Loucy (cell line): Measurements from ENCODE around the gene AADACL4.

ENCODE experiments used
- H2AFZ ChIP-seq: fragments of 200-600 bp; sonication (generic); 2 replicates; pipeline ENCODE4 v1.6.0; 2016; ENCODE audit warnings: antibody characterized with exemption, mild to moderate bottlenecking, low read length, moderate library complexity
- H3F3A ChIP-seq: fragments of 200-600 bp; 2 replicates; pipeline ENCODE4 v1.6.0; 2016; ENCODE audit warnings: antibody characterized with exemption, low read depth, mild to moderate bottlenecking
- H3K27me3 ChIP-seq: fragments of 200-600 bp; sonication (generic); 2 replicates; pipeline ENCODE4 v1.6.1; 2014; ENCODE audit warnings: low read length, mild to moderate bottlenecking; ENCODE audit not compliant: insufficient read depth, poor library complexity, severe bottlenecking
- H3K36me3 ChIP-seq: fragments of 200-600 bp; sonication (generic); 2 replicates; pipeline ENCODE4 v1.6.1; 2016; ENCODE audit warnings: low read length; ENCODE audit not compliant: insufficient read depth
- H3K4me1 ChIP-seq: fragments of 200-600 bp; sonication (generic); 2 replicates; pipeline ENCODE4 v1.5.1; 2014; ENCODE audit warnings: low read length, mild to moderate bottlenecking; ENCODE audit not compliant: insufficient read depth, poor library complexity, severe bottlenecking
- H3K4me2 ChIP-seq: fragments of 200-600 bp; sonication (generic); 2 replicates; pipeline ENCODE4 v1.6.0; 2014; ENCODE audit warnings: antibody characterized with exemption, low read length, low read depth, mild to moderate bottlenecking; ENCODE audit not compliant: poor library complexity, severe bottlenecking
- H3K4me3 ChIP-seq: fragments of 200-600 bp; sonication (generic); 2 replicates; pipeline ENCODE4 v1.5.1; 2014; ENCODE audit warnings: low read length, mild to moderate bottlenecking, mixed read lengths; ENCODE audit not compliant: poor library complexity, severe bottlenecking
- H3K79me2 ChIP-seq: fragments of 200-600 bp; sonication (generic); 2 replicates; pipeline ENCODE4 v1.6.1; 2014; ENCODE audit warnings: low read length; ENCODE audit not compliant: insufficient read depth
- H3K9ac ChIP-seq: fragments of 200-600 bp; sonication (generic); 2 replicates; pipeline ENCODE4 v1.6.0; 2014; ENCODE audit warnings: mild to moderate bottlenecking, low read depth, low read length, moderate library complexity; ENCODE audit not compliant: poor library complexity, severe bottlenecking
- H3K9me2 ChIP-seq: fragments of 200-600 bp; sonication (generic); replicated peaks from 2 replicates; pipeline ENCODE4 v1.6.1; 2016; ENCODE audit warnings: low read depth, low read length, mixed read lengths
- H3K9me3 ChIP-seq: fragments of 200-600 bp; sonication (generic); 2 replicates; pipeline ENCODE4 v1.6.1; 2014; ENCODE audit warnings: mild to moderate bottlenecking, antibody characterized with exemption, low read length, low read depth; ENCODE audit not compliant: insufficient read depth
- H4K20me1 ChIP-seq: fragments of 200-600 bp; sonication (generic); 2 replicates; pipeline ENCODE4 v1.6.0; 2014; ENCODE audit warnings: antibody characterized with exemption, low read length, mild to moderate bottlenecking; ENCODE audit not compliant: insufficient read depth, poor library complexity, severe bottlenecking
- CTCF ChIP-seq: fragments of 200-600 bp; sonication (generic); conservative IDR thresholded peaks from 2 replicates; pipeline ENCODE4 v1.5.1; 2014; ENCODE audit warnings: mild to moderate bottlenecking, antibody characterized with exemption, low read length
- EZH2phosphoT487 ChIP-seq: fragments of 200-600 bp; IDR thresholded peaks from 2 replicates; pipeline ENCODE4 v1.6.1; 2018; ENCODE audit warnings: antibody characterized with exemption, mild to moderate bottlenecking, moderate library complexity, borderline replicate concordance

Gene AADACL4

GRCh38 chr1:12649971-12650421 is 6.1 kb downstream of the AADACL4 start:
- H2AFZ ChIP-seq: no peak overlapping the region
- H3K36me3 ChIP-seq: no peaks in the 10 kb centered on the region
- no peaks in the 10 kb centered on the region for H3K79me2 ChIP-seq

GRCh38 chr1:12654004-12654567 is 10.2 kb downstream of the AADACL4 start:
- Histone ChIP-seq H3K36me3 (no peaks in the 10 kb centered on the region), H3F3A (no peaks in the 10 kb centered on the region), H3K9ac (no peak overlapping the region), H3K9me2 (no peaks in the 10 kb centered on the region), H3K4me1 (peaks cover 5% of the 10 kb centered on the region), H3K4me2 (no peak overlapping the region), H2AFZ (no peak overlapping the region), H4K20me1 (no peaks in the 10 kb centered on the region), H3K9me3 (no peaks in the 10 kb centered on the region), H3K4me3 (no peak overlapping the region), H3K27me3 (no peaks in the 10 kb centered on the region), H3K79me2 (no peaks in the 10 kb centered on the region)
- TF ChIP-seq CTCF (no peak), EZH2phosphoT487 (no peak)

More at GRCh38 chr1:12649971-12650421, 6.1 kb downstream of the AADACL4 start:
- Histone ChIP-seq H3K9ac (no peak overlapping the region), H4K20me1 (no peaks in the 10 kb centered on the region), H3F3A (no peaks in the 10 kb centered on the region), H3K27me3 (no peaks in the 10 kb centered on the region), H3K4me2 (no peak overlapping the region), H3K4me1 (no peaks in the 10 kb centered on the region), H3K9me3 (no peaks in the 10 kb centered on the region), H3K4me3 (no peak overlapping the region), H3K9me2 (no peaks in the 10 kb centered on the region)
- no peak for TF ChIP-seq CTCF
- no peak for TF ChIP-seq EZH2phosphoT487

- H3F3A ChIP-seq: no peaks in the 10 kb centered on the region
- H3K9me2 ChIP-seq: no peaks in the 10 kb centered on the region
- H2AFZ ChIP-seq: no peak overlapping the region
- H3K79me2 ChIP-seq: no peaks in the 10 kb centered on the region
- no peaks in the 10 kb centered on the region for H3K27me3 ChIP-seq
- H3K9me3 ChIP-seq: no peaks in the 10 kb centered on the region
- H3K4me3 ChIP-seq: no peak overlapping the region
- no peak overlapping the region for H3K4me2 ChIP-seq
- TF ChIP-seq CTCF (no peak), EZH2phosphoT487 (no peak)
- no peaks in the 10 kb centered on the region for H4K20me1 ChIP-seq
- peaks cover 5% of the 10 kb centered on the region for H3K4me1 ChIP-seq
- H3K36me3 ChIP-seq: no peaks in the 10 kb centered on the region
- no peak overlapping the region for H3K9ac ChIP-seq
These were observed 10.8 kb downstream of the AADACL4 start for GRCh38 chr1:12654657-12655056.
